ENCODE data around the gene SKOR1. TPM values are rescaled to one million over a fixed set of nuclear protein-coding genes. Genes with fewer than 3 reads are reported as not detected.
A peak's percentile ranks its signal among the peaks of the same experiment; 100 is the strongest.

The SKOR1 gene
- total RNA-seq, 2 donors from 2014 or later = 0.12 TPM; not detected in 1

DNA sequence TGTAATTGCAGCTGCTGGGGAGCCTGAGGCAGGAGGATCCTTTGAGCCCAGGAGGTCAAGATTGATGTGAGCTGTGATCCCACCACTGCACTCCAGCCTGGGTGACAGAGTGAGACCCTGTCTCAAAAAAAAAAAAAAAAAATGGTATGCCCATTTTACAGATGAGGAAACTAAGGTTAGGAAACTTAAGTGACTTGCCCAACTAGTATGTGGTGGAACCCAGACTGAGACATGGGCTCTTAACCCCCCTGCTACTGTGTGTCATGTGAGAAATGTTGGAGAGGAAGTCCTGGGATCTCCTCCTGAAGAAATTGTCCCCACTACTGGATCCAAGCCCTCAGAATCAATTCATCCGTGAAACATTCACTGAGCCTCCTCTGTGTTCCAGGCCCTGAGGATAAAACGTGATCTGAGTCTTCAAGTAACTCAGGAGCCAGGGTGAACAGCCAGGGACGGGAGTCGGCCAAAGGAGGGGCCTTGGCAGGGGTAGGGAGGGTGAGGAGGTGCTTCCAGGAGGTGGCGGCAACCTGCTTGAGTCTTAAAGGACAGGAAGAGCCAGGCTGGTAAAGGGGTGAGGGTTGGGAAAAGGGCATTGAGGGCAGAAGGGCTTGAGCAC is 34.1 kb downstream of the SKOR1 start:
- Histone ChIP-seq H3K27ac (no peak overlapping the region), H3K36me3 (no peaks in the 10 kb centered on the region), H3K4me3 (no peak overlapping the region), H3K27me3 (no peaks in the 10 kb centered on the region), H3K4me1 (peaks cover 0 to 12% of the 10 kb centered on the region in 2 donors), H3K9me3 (no peaks in the 10 kb centered on the region)
- DNase-seq (ENCODE audit: low spot score) = no peak
- TF ChIP-seq, protein P1, sequence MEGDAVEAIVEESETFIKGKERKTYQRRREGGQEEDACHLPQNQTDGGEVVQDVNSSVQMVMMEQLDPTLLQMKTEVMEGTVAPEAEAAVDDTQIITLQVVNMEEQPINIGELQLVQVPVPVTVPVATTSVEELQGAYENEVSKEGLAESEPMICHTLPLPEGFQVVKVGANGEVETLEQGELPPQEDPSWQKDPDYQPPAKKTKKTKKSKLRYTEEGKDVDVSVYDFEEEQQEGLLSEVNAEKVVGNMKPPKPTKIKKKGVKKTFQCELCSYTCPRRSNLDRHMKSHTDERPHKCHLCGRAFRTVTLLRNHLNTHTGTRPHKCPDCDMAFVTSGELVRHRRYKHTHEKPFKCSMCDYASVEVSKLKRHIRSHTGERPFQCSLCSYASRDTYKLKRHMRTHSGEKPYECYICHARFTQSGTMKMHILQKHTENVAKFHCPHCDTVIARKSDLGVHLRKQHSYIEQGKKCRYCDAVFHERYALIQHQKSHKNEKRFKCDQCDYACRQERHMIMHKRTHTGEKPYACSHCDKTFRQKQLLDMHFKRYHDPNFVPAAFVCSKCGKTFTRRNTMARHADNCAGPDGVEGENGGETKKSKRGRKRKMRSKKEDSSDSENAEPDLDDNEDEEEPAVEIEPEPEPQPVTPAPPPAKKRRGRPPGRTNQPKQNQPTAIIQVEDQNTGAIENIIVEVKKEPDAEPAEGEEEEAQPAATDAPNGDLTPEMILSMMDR (IDR thresholded peaks at IDR 0.05) = no peak

DNA sequence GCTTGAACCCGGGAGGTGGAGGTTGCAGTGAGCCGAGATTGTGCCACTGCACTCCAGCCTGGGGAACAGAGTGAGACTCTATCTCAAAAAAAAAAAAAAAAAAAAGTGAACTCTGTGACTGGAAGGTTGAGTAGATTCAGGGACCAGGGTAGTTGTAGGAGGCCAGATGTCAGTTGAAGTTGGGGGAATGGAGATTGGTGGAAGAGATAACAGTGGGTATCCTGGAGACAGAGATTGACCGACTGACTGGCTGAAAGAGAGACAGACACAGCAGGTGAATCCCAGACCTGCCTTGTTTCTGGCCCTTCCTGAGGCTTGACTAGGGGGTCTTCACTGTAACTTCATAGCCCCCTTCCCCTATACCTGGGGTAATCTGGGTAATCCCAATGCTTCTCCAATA is 36.7 kb downstream of the SKOR1 start:
- H3K9me3 ChIP-seq = no peaks in the 10 kb centered on the region
- DNase-seq (ENCODE audit: low spot score) = no peak
- TF ChIP-seq, protein P1 (IDR thresholded peaks at IDR 0.05) = no peak

DNA sequence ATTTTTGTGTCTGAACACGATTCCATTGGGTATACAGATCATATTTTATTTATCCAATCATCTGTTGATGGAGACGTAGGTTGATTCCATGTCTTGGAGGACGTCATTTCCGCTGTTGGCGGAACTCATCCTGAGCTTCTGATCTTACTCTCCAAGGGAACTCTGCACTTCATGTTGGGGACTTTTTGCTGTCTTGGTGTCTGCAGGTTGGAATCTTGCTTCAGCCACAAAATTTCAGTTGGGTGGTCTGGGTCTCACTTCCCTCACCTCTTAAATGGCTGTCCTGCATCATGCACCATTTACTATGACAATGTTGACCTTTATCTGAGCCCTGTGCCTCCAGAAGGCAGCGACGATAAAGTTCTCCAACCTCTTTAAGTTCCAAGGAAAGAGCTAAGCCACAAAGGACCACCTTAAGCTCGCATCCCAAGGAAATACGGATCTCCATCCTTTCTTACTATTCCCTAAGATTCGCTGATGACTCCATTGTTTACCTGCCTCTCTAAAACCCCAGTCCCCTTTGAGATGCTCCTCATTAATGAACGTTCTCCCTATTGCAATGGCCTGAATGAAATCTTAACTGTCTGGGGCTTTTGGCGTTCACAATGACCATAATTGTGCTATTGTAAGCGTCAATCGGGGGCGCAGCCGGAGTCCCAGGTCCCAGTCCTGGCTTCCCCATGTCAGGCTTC is 37.6 kb downstream of the SKOR1 start:
- Histone ChIP-seq H3K4me3 (peak overlapping the region in 1 of 2 donors; percentile 40), H3K27me3 (no peaks in the 10 kb centered on the region), H3K27ac (peak overlapping the region in 1 of 2 donors; percentile 15), H3K36me3 (no peaks in the 10 kb centered on the region), H3K4me1 (peaks cover 0 to 12% of the 10 kb centered on the region in 2 donors), H3K9me3 (no peaks in the 10 kb centered on the region)
- TF ChIP-seq, protein P1 (IDR thresholded peaks at IDR 0.05) = no peak
- no peak for DNase-seq (ENCODE audit: low spot score)

More for the DNA sequence above, 36.7 kb downstream of the SKOR1 start:
- Histone ChIP-seq H3K4me3 (no peak overlapping the region), H3K27ac (no peak overlapping the region), H3K36me3 (no peaks in the 10 kb centered on the region), H3K4me1 (peaks cover 0 to 12% of the 10 kb centered on the region in 2 donors), H3K27me3 (no peaks in the 10 kb centered on the region)

DNA sequence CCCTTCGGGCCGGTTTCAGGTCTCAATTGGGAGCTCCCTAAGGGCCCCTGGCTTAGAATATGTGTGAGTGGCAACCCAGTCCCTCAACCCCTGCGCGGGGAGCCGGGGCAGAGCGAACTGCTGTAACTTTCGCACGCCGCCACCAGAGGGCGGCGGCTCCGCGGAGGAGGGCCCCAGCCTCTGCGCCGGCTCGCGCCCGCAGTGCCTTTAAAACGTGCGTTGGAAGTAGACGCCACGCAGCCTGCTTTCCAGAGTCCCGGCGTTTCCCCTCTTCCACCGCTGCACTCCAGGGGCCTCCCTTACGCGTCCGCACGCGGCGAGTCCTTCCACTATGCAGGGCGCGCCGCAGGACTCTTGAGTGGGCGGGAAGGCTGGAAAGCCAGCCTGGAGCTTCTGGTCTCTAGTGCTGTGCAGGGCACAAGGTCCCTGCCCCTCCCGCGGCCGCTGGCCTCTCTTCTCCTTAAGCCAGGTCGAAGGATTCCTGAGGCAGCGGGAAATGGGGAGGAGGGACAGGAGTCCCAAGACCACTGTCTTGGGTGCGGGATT is 38.2 kb downstream of the SKOR1 start:
- Histone ChIP-seq H3K4me1 (peaks cover 0 to 12% of the 10 kb centered on the region in 2 donors), H3K27me3 (no peaks in the 10 kb centered on the region), H3K36me3 (no peaks in the 10 kb centered on the region), H3K4me3 (peak overlapping the region; percentile 24 to 40), H3K9me3 (no peaks in the 10 kb centered on the region), H3K27ac (peak overlapping the region; percentile 15 to 31)
- TF ChIP-seq, protein P1 (IDR thresholded peaks at IDR 0.05) = peak; percentile 93 to 99
- peak; percentile 84 for DNase-seq (ENCODE audit: low spot score)

DNA sequence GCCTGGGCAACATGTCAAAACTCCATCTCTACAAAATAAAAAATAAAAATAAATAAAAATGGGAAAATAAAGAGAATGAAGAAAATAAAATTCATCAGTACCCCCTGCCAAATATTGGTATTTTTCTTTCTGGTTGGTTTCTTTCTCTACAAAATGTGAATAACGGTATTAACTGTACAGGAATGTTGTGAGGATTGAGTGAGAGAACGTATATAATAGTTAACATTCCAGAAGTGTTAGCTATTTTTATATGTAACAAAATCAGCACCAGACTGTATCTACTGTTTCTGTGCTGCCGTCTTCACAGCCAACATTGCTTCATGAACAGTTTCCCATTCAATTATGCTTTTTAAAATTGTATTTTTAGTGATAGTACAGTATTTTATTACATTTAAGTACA is 40.0 kb downstream of the SKOR1 start:
- H3K27ac ChIP-seq = no peak overlapping the region
- no peak for DNase-seq (ENCODE audit: low spot score)

More for the DNA sequence above, 40.0 kb downstream of the SKOR1 start:
- H3K27me3 ChIP-seq = no peaks in the 10 kb centered on the region
- H3K4me3 ChIP-seq = no peak overlapping the region
- TF ChIP-seq, protein P1 (IDR thresholded peaks at IDR 0.05) = no peak
- H3K9me3 ChIP-seq = peaks cover 4 to 5% of the 10 kb centered on the region in 2 donors
- no peaks in the 10 kb centered on the region for H3K36me3 ChIP-seq
- peaks cover 0 to 12% of the 10 kb centered on the region in 2 donors for H3K4me1 ChIP-seq

Measured in right atrium auricular region (tissue), 2 donors.